Activated CD8-positive, alpha-beta memory T cell treated with anti-CD3 and anti-CD28 coated beads, Interleukin-2, amount 50 U/mL, for 1 hour (primary cell): ENCODE data around the gene SNRPD2.
A peak's percentile ranks its signal among the peaks of the same experiment; 100 is the strongest.
"Not testable (repeated sequence)": the region's sequence is repeated elsewhere in the genome, so short reads cannot be mapped to it uniquely, and the experiment has no call there.

ENCODE experiments used
- DNase-seq: peaks from one replicate; pipeline ENCODE4 v3.0.0-alpha.2; 2020; ENCODE audit errors: extremely low read depth

Gene SNRPD2

DNA sequence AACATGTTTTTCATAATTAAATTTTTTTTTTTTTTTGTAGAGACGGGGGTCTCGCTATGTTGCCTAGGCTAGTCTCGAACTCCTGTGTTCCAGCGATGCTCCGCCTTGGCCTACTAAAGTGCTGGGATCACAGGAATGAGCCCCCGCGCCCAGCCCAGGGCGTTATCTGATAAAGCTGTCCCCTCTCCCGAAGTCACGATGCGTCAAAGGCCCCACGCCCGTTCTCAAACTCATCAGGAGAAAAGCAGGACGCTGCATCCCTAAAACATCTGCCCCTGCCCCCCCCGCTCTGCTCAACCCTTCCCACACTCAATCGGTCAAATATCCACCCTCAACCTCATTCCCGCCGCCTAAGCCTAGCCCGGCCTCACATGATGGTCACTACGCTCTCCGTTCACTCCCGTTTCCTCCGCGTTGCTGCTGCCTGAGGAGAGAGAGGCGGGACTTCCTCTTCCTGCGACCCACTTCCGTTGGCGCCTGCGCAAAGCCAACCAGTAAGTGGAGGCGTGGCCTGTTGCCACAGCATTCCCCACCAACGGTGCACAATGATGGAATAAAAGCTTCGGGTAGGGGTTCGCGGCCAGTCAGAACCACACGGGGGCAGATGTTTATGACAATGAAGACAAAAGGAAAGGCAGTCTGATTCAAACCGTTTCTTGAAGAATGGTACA lies at the start of gene SNRPD2:
Gene SNRPD2, minus strand, starts transcription at position 438 of the 671 bp plus-strand sequence. Its CDS starts 65 bp downstream, at position 373.
- peak; percentile 83 for DNase-seq

DNA sequence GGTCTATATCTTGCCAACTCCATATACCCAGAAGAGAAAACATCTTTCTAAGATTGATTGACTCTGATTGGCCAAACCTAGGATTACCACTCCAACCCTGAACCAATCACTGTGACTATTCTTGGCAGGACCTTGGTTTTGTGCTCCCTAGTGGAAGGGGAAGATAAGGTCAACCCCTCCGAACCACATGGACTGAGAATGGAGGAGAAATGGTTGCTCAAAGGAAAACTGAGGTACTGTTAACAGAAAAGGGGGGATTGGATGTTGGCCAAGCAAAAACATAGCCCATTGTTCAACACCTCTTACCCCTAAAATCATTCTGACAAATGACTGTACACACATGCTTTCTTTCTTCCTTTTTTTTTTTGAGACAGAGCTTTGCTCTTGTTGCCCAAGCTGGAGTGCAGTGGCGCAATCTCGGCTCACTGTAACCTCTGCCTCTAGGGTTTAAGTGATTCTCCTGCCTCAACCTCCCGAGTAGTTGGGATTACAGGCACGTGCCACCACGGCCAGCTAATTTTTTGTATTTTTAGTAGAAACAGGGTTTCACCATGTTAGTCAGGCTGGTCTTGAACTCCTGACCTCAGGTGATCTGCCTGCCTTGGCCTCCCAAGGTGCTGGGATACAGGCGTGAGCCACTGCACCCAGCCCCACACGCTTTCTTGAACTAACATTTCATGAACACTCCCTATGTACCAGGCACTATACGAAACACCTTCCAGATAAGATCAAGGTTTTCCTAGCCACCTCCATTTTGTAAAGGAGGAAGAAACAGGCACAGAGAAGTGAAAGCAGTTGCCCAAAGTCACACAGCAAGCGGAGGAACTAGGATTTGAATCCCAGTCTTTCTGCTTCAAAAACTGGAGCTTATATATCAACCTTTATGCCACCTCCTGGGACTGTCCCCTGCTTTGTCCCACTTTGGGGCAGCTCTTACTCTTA lies 48.0 kb upstream of the SNRPD2 start:
- DNase-seq, result no peak

DNA sequence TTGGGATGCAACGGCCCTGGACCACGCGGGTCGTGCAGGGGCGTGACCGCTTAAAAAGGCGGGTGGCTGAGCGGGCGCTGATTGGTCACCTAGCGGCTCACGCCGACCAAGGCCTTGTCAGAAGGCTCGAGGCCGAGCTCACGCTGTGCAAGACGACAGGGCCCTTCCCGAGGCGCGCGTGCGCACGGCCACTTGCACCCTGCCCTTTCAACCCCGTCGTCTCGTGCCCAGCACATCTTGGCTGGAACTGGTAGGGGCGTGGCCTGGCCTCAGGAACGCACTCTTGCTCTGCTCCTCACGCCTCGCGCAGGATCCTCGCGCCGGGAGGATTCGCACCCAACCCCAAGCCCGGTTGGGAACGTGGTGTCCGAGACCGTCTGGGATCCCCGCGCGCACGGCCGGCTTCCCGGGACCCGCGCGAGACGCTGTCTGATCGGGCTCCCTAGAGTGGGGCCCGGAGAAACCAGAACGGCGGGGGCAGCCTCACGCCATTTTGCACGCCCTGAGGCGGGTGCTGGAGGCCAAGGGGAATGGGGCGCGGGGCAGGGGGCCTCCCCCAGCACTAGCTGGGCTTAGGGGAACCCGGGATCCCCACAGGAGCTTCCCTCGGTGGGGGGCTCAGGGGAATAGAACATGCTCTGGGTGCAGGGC lies 41.5 kb upstream of the SNRPD2 start, which contains the start of gene MEIOSIN:
Gene MEIOSIN, plus strand, starts transcription at position 280 of the 651 bp plus-strand sequence. CDS start 1,938 bp downstream, outside the sequence.
- no peak for DNase-seq

DNA sequence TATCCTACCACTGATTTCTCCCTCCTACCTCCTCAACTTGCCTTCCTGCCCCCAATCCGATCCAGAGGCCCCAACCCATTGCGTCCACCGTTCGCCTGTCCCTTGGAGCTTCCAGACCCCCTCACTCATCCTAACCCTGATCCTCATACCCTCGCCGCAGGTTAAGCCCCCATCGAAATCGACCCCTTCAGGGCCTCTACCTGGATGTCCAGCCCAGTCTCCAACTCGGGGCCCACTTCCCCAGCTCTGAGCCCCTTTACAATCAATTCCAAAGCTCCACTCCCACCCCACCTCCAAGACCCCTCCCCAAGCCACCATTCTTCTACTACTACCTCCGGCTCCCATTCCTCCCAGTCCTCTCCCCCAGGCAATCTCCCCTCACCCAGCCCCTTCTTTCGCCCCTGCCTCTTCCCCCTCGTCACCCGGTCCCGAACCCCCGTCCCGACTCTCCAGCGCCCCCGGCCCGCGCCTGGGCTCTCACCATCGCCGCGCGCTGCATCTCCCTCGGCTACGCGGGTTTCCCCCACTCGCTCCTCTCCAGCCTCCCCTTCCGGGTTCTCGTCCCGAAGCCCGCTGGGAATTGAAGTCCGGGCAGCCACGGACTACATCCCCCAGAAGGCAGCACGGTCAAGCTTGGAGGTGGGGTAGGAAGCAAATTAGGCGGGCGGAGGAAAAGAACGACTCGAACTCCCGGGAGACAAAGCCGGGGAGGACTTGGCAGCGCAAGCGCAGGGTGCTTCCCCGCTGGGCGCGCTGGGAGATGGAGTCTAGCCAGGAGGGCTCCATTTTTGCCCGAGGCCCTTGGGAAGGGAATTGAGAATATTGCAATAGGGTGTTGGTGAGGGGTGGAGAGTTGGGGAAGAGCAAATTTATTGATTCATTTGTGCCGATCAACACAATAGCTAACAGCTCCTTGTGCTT lies 38.9 kb upstream of the SNRPD2 start, which contains the start of gene FBXO46:
Gene FBXO46, minus strand, starts transcription at position 529 of the 921 bp plus-strand sequence. CDS start 17,401 bp downstream, outside the sequence.
- peak; percentile 80 for DNase-seq

DNA sequence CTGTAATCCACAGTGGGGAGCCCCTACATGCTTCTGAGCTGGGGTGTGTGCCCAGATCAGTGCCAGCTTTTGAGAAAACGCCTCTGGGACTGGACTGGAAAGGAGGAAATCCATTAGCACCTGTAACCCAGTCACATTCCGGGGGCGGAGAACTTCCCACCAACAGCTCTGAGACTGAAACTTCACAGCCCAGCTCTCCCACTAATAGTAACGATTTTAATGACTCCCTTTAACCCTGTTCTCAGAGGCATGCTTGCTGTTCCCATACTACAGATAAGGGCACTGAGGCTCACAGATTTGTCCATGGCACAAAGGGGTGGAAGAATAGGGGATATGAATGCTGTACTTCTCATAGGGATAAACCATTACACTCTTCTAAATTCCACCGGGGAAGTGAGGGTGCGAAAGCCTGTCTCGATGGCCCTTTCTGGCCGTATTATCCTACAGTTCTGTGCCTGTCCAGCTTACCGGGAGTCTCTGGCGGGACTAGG lies 38.1 kb upstream of the SNRPD2 start:
- DNase-seq, result no peak

DNA sequence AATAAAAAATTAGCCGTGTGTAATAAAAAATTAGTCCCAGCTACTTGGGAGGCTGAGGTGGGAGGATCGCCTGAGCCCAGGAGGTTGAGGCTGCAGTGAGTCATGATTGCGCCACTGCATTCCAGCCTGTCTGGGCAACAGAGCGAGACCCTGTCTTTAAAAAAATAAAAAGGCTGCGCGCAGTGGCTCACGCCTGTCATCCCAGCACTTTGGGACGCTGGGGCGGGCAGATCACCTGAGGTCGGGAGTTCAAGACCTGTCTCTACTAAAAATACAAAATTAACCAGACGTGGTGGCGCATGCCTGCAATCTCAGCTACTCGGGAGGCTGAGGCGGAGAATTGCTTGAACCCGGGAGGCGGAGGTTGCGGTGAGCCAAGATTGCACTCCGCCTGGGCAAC lies 36.9 kb upstream of the SNRPD2 start:
- DNase-seq, result not testable (repeated sequence)

DNA sequence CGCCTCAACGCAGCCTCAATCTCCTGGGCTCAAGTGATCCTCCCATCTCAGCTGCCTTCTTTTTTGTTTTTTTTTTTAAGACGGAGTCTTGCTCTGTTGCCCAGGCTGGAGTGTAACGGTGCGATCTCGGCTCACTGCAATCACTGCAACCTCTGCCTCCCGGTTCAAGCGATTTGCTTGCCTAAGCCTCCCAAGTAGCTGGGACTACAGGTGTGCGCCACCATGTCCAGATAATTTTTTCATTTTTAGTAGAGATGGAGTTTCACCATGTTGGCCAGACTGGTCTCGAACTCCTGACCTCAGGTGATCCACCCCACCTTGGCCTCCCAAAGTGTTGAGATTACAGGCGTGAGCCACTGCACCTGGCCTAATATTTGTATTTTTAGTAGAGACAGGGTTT lies 28.3 kb upstream of the SNRPD2 start:
- not testable (repeated sequence) for DNase-seq

DNA sequence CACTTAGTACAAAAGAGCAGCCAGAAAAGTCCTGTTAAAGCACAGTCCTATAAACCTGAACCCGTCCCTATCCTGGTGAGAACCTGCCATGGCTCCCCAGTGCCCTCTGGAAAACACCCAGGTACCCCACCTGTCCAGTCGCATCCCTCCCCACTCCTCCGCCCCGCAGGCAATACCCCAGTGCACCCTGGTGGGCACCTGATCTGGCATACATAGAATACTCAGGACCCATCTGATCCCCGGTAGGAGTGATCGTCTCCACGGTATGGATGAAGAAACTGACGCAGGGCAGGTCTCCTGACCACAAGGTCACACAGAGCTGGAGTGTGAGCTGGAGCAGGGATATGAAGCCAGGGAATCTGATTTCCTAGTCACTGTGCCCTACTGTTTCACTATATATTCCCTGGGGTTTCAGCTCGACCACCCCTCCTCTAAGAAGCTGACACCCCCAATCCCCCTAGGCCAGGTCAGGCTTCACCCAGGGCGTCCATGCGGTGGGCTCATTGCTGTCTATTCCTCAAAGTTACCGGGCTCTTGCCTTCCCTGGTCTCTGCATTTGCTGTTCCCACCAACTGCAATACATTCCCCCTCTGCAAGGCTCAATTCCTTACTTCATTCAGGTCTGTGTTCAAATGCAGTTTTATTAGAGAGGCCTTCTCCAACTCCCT lies 26.4 kb upstream of the SNRPD2 start:
- no peak for DNase-seq

DNA sequence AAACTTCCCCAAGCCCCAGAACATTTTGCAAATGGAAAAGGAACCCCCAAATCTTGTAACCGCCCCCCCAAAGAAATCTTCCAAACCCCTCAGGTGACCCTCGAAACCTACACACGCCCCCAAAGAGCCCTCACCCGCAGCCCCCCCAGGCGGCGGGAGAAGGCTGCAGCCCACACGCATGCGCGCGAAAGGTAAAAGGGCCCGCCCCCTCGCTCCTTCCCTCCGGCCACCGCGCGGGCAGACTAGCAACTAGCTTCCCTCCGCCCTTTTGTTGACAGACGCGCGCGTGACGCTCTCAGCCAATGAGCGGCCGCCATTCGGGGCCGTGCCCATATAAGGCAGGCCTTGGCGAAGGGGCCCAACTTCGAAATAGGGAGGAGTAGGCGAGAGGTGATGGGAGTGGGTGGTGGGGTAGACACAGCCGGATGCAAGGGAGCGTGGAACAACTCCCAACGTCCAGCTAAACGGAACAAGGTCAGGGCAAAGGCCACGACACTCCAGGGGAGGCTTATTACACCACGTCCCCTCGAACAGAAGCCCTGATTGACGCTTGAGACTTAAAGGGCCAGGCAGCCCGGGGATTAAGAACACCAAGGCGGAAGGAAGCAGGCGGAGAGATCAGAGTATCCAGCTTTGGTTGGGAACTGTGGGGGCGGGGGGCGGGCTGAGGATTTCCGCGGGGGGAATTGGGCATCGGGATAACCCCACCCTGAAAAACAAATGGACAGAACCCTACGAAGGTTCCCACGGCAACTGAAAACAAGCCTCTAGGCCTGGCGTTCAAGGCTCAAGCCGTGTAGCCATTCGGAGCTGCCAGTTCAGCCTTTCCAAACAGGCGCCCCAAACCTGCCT lies 25.6 kb upstream of the SNRPD2 start:
- peak; percentile 95 for DNase-seq

DNA sequence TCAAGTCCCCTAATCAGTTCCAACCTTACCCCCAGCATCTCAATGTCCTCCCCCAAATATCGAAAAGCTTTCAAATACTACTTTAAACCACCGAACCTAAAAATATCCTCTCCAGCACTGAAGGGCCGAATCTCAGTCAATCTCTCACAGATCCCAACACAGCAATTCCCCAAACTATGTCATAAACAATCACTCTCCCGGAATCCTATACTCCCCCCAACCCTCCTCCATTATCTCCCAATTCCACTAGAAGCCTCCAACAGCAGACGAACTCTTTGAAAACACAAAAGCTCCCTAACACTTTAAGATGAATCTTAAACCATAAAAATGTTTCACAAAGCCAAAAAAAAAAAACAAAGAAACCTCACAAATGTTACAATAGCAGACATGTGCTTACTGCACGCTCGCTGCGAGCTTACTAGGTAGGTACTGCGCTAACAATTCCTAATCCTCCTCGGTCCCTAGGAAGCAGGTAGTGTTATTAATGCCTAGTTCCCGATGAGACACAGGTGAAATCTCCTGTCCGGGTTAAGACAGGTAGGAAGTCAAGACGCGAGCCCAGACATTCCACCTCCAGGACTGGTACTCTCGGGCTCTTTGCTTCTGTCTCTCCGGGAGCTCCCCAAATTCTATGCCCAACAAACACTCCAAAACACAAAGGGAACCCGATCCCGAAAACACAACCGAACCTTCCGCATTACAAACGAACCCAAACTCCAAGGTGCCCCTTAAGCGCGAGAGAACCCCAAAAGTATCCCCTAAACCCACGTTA lies 24.8 kb upstream of the SNRPD2 start:
- DNase-seq, result no peak

DNA sequence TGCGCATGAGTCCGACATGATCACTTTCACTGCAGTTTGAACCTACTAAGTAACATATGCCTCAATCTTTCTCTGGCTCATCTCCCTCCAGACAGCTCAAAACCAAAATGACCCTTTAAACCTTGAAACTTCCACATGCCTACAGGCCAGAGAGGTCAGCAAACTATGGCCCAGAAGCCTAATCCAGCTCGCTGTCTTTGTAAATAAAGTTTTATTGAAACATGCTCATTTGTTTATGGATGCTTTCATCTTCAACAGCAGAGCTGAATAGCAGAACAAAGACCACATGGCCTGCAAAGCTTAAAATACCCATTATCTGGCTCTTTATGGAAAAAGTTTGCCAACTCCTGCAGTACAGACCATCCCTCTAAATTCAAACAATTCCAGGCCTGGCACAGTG lies 23.4 kb upstream of the SNRPD2 start:
- DNase-seq, result no peak

DNA sequence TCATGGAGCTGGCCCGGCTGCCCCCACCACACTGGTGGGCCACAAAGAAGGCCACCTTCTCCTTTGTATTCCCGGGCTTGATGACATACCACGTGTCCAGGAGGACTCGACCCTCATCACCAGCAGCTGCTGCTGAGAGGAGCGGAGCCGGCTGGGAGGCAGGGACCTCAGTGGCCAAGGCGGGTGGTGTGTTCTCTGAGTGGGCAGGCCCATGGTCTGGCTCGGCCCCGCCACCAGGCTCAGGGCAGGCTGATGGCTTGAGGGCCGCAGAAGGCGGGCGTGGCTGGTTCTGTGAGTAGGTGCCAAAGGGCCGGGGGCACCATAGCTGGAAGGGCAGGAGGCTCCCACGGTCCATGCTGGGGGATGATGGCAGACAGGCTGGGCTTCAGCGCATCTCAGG lies 21.4 kb upstream of the SNRPD2 start:
- DNase-seq, result no peak

DNA sequence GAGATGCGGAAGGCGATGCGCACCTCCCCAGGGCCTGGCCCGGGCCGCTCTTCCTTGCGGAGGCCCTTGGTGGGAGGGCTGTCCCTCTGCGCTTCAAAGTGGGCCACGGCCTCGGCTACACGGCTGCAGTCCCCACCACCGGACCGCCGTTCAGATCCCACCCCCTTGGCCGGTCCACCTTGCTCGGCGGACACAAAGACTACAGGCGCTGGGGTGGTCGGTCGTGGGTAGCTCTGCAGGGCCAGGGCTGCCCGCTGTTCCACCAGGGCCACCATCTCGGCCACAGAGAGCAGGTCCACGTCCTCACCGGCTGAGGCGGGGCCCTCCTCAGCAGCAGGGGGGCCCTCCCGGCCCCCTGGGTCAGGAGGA lies 20.9 kb upstream of the SNRPD2 start:
- DNase-seq, result no peak

DNA sequence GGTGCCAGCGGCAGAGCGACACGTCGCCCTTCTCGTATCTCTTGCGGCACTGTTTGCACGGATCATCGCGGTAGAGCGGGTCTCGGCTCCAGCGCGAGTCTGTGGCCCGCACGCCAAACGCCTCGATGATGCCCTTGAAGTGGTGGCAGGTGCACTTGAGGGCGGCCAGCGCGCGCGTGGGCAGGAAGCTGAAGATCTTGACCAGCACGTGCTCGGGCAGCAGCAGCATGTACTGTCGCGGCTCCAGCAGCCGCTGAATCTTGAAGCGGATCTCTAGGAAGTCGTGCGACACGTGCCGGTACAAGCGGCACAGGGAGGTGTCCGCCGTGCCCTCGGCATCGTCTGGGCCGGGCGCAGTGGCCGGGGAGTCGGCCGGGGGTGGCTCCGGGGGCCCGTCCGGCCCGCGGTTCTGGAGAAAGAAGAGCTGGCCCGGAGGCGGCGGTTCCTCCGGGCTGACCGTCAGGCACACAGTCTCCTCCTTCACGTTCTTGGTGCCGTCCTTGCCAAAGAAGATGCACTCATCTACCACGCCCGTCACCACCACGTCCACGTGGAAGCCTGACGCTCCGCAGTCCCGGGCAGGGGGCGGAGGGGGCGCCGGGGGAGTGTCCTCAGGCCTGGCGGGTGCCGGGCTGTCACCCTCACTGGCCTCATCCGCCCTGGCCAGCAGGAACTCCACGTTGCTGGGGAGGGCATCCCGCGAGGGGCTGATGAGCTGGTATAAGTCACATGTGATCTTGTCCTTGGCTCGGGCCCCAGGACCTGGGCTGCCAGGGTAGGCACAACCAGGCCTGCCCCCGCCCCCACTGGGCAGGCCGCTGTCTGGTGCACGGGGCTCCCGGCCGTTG lies 20.3 kb upstream of the SNRPD2 start:
- DNase-seq, result no peak

DNA sequence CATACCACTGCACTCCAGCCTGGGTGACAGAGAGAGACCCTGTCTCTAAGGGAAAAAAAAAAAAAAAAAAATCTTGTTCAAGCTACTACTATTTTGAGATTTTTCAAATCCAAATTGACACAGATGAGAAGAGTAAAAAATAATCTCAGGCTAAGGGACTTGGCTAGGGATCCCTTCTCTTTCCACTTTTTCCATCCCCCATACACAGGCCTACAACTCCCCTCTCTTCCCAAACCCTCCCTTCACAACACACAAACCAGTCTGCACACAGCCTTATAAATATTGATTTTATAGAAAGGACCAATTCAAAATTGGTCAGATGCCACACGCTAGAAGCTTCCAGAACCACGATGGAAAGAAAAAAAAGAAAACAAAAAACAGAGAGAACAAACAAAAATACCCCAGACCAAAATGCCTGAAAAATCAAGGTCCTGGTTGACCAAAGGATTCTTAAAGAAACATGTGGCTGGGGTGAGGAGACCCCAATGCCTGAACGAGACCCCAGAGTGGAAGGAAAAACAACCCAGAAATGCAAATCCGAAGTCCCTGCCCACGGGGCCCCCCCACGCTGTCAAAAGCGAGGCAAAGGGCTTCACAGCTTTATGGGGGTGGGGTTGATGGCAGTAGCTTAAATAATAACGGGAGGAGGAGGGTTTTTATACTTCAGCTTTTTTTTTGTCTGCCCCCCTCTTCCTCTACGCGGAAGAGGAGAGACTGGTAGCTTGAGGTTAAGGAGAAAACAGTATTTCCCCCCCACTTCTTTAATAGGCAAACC lies 18.8 kb upstream of the SNRPD2 start:
- no peak for DNase-seq

DNA sequence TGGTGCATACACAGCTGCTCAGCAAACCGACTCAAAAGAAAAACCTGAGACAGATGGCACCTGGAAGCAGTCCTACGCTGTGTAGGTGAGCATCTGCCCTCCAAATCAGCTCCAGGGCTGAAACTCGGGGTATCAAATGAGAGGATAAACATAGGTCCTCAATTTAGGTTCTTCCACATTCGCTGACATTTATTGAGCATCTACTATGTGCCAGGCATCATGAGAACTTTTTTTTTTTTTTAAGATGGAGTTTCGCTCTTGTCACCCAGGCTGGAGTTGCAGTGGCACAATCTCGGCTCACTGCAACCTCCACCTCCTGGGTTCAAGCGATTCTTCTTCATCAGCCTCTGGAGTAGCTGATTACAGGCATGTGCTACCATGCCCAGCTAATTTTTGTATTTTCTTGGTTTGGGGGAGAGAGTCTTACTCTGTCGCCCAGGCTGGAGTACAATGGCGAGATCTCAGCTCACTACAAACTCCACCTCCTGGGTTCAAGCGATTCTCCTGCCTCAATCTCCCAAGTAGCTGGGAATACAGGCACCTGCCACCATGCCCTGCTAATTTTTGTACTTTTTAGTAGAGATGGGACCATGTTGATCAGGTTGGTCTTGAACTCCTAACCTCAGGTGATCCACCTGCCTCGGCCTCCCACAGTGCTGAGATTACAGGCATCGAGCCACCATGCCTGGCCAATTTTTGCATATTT lies 14.1 kb upstream of the SNRPD2 start:
- no peak for DNase-seq
